PFSK-1 (cell line): ENCODE data around the gene PITPNM3.

Experiments
- FOXP2 ChIP-seq: optimal IDR thresholded peaks from 2 replicates; pipeline ENCODE3; 2011; ENCODE audit warnings: borderline replicate concordance, control low read depth, inconsistent platforms; ENCODE audit not compliant: insufficient read depth; ENCODE audit errors: extremely low read length, extremely low read depth
- POLR2AphosphoS5 ChIP-seq: IDR thresholded peaks from 2 replicates; pipeline ENCODE4 v1.6.1; 2012; ENCODE audit warnings: low read depth, mild to moderate bottlenecking, control low read depth, low read length, moderate library complexity
- SIN3A ChIP-seq: IDR thresholded peaks from 2 replicates; pipeline ENCODE4 v1.6.1; 2012; ENCODE audit warnings: mild to moderate bottlenecking, low read length, moderate library complexity, borderline replicate concordance; ENCODE audit not compliant: insufficient read depth
- TAF1 ChIP-seq: IDR thresholded peaks from 2 replicates; pipeline ENCODE4 v1.6.1; 2012; ENCODE audit warnings: low read length, control low read depth, borderline replicate concordance; ENCODE audit not compliant: insufficient read depth
- TF ChIP-seq, protein P1 (sequence below), 2 experiments: IDR thresholded peaks; 2 replicates each; pipeline versions ENCODE4 v1.6.1 to v1.8.0; 2011 to 2012; ENCODE audit warnings: low read depth in 2 of 2, low read length in 2 of 2, control low read depth in 1 of 2, inconsistent platforms in 1 of 2, mild to moderate bottlenecking in 1 of 2, moderate library complexity in 1 of 2; ENCODE audit not compliant: insufficient read depth in 1 of 2

PITPNM3 gene

GRCh38 chr17:6425407-6425806, 130.9 kb downstream of the PITPNM3 start:
- TF ChIP-seq POLR2AphosphoS5 (no peak), SIN3A (no peak), TAF1 (no peak)

GRCh38 chr17:6423931-6424330, 132.4 kb downstream of the PITPNM3 start:
- TF ChIP-seq SIN3A (no peak), TAF1 (no peak), POLR2AphosphoS5 (no peak), FOXP2 (no peak)
- TF ChIP-seq, protein P1, sequence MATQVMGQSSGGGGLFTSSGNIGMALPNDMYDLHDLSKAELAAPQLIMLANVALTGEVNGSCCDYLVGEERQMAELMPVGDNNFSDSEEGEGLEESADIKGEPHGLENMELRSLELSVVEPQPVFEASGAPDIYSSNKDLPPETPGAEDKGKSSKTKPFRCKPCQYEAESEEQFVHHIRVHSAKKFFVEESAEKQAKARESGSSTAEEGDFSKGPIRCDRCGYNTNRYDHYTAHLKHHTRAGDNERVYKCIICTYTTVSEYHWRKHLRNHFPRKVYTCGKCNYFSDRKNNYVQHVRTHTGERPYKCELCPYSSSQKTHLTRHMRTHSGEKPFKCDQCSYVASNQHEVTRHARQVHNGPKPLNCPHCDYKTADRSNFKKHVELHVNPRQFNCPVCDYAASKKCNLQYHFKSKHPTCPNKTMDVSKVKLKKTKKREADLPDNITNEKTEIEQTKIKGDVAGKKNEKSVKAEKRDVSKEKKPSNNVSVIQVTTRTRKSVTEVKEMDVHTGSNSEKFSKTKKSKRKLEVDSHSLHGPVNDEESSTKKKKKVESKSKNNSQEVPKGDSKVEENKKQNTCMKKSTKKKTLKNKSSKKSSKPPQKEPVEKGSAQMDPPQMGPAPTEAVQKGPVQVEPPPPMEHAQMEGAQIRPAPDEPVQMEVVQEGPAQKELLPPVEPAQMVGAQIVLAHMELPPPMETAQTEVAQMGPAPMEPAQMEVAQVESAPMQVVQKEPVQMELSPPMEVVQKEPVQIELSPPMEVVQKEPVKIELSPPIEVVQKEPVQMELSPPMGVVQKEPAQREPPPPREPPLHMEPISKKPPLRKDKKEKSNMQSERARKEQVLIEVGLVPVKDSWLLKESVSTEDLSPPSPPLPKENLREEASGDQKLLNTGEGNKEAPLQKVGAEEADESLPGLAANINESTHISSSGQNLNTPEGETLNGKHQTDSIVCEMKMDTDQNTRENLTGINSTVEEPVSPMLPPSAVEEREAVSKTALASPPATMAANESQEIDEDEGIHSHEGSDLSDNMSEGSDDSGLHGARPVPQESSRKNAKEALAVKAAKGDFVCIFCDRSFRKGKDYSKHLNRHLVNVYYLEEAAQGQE (IDR thresholded peaks at IDR 0.05; ENCODE audit: insufficient read depth in 1 of 2, low read depth in 2 of 2, low read length in 2 of 2): no peak

DNA sequence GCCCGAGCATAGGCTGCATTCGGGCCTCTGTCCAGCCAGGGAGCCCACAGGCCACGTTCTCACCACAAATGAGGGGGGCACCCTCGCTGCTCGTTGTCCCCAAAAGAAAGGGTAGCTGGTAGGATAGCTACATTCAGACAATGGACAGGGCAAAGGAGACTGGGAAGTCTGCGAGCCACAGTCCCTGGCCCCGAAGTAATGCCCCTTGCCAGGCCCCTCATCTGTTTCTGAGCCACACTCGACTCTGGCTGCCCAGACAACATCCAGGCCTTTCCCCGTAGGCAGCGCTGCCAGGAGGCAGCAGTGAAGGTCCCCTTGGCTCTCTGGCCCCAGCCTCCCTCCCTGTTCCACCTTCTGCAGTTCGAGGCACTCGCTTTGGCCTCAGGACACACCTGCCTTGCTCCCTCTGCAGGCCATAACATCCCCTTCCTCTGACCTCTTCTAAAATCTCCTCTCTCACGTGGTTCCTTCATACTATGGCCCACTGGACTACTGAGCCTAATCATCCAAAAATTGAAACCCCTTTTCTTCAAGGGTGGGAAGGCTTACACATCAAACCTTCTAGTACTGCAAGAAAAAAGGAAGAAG, 133.6 kb downstream of the PITPNM3 start:
- TF ChIP-seq, protein P1 (IDR thresholded peaks at IDR 0.05; ENCODE audit: insufficient read depth in 1 of 2, low read depth in 2 of 2, low read length in 2 of 2): no peak
- TF ChIP-seq FOXP2 (no peak), POLR2AphosphoS5 (no peak), TAF1 (no peak), SIN3A (no peak)

GRCh38 chr17:6421700-6422604, 134.4 kb downstream of the PITPNM3 start:
- TF ChIP-seq, protein P1 (IDR thresholded peaks at IDR 0.05; ENCODE audit: insufficient read depth in 1 of 2, low read depth in 2 of 2, low read length in 2 of 2): peak in 1 of 2 experiments; percentile 59; a peak in 2 of 4 replicates
- TF ChIP-seq FOXP2 (peak; percentile 91), TAF1 (no peak)

GRCh38 chr17:6420173-6420641, 136.1 kb downstream of the PITPNM3 start:
- TF ChIP-seq POLR2AphosphoS5 (no peak), TAF1 (no peak)
- TF ChIP-seq, protein P1 (IDR thresholded peaks at IDR 0.05; ENCODE audit: insufficient read depth in 1 of 2, low read depth in 2 of 2, low read length in 2 of 2): no peak
